Anterior cingulate cortex (tissue), 58 donors: ENCODE data around the gene ATP13A3.

Experiments used
- DNase-seq, 58 donors: peaks; one replicate each; lab custom pipeline; 2025; lab: John Stamatoyannopoulos, UW

The ATP13A3 gene

DNA sequence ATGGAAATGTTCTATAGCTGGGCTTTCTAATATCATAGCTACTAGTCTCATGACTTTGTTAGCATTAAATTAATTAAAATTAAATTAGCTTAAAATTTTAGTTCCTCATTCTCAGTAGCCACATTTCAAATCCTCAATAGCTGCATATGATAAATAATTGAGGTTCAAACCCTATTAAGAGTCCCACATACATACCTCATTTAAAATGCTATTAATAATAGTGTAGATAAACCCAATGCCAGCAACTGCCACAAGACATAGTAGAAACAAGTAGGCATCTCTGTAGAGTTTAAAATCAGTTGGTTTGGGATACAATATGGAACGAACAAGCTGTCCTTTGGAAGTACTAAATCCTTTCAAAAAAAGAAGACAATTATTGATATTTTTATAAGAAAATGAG is 39.1 kb downstream of the ATP13A3 start:
- no peak for DNase-seq

DNA sequence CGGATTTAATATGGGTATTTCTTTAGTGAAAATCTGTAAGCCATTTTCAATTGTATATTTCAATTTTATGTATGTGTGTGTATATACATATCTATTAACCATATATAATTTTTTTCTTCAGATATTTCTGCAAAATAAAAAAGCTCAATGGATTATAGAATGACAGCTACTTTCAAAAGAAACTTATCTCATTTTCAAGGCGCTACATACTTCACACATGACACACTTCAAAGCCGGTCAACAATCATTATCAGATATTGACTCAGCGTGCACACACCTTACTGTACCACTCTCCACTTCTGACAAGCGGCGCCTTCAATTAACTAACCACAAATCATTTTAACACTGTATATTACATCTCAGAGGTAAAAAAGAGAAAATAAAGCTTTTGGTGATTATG is 39.6 kb downstream of the ATP13A3 start:
- DNase-seq, result no peak

- DNase-seq, result no peak
Measured at GRCh38 chr3:194446754-194447153, 40.0 kb downstream of the ATP13A3 start.

DNA sequence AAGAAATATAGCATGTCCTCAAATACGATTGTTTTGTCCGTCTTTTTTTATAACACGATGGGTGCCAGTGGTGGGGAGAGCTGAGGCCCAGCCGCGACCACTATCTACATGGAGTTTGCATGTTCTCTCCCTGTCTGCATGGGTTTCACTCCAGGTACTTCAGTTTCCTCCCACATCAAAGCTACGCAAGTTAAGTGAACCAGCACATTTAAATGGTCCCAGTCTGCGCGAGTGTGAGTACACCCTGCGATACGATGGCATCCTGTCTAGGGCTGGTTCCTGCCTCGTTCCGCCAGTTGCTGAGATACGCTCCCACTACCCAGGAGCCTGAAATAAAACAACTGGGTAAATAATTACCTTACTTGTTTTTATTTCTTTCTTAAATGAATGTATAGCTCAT is 40.6 kb downstream of the ATP13A3 start:
- no peak for DNase-seq

DNA sequence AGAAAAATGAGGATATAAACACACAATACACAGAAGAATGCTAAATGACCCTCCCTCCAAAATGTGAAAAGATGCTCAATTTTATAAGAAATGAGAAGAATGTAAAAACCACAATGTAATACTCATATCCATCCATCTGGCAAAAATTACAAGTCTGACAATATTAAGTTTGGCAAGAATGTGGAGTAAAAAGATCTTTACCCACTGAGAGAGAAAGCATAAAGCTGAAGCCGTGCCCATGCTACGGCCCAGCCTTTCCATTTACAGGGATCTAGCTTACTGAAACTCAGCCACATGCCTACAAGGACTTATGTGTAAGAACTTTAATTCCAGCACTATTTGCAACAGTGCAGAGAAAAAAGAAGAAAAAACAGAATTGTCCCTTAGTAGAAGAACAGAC is 42.9 kb downstream of the ATP13A3 start:
- no peak for DNase-seq

GRCh38 chr3:194440756-194441155 is 46.0 kb downstream of the ATP13A3 start:
- no peak for DNase-seq

- DNase-seq, result no peak
Measured at GRCh38 chr3:194439881-194440550, 46.8 kb downstream of the ATP13A3 start.

- no peak for DNase-seq
Measured at GRCh38 chr3:194434503-194434902, 52.3 kb downstream of the ATP13A3 start.

GRCh38 chr3:194431554-194431953 is 55.2 kb downstream of the ATP13A3 start:
- DNase-seq, result no peak

- no peak for DNase-seq
Measured at GRCh38 chr3:194425399-194425798, 61.4 kb downstream of the ATP13A3 start.

DNA sequence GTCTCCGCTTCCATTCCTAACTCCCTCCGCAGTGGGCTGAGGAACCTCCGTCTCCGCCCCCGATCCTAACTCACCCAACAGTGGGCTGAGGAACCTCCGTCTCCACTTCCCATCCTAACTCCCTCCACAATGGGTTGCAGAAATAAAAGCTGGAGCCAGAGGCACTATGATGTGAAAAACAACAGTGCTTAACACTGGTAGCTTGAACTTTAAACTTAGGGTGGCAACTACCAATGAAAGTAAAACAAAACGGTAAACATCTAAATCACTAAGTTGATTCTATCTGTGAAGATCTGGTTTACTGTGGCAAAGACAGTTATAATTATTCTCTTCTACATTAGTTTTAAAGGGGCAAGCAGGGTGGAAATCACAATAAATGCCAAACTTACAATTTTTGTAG is 61.8 kb downstream of the ATP13A3 start:
- no peak for DNase-seq

GRCh38 chr3:194424373-194424772 is 62.4 kb downstream of the ATP13A3 start:
- no peak for DNase-seq

- DNase-seq, result no peak
Measured at GRCh38 chr3:194423317-194423716, 63.5 kb downstream of the ATP13A3 start.

DNA sequence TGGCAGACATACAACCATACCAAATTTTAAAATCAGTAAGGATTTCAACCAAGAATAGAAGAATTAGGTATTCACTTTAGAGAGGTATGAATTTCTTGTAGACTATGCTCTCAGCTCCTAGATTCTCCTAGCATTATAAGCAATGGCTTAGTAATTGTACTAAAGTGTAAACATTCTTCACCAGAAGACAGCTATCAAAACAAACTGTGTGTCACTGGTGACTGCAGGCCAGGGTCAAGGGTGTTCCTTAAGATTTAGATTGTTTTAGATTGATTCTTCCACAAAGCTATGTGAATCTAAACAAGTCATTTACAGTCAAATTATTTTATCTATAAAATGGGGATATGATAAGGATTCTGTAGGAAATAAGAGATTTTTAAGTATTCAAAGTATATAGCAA is 64.6 kb downstream of the ATP13A3 start:
- DNase-seq, result no peak

GRCh38 chr3:194418671-194419070 is 68.1 kb downstream of the ATP13A3 start:
- DNase-seq, result no peak

GRCh38 chr3:194407423-194407822 is 79.4 kb downstream of the ATP13A3 start:
- DNase-seq, result no peak

DNA sequence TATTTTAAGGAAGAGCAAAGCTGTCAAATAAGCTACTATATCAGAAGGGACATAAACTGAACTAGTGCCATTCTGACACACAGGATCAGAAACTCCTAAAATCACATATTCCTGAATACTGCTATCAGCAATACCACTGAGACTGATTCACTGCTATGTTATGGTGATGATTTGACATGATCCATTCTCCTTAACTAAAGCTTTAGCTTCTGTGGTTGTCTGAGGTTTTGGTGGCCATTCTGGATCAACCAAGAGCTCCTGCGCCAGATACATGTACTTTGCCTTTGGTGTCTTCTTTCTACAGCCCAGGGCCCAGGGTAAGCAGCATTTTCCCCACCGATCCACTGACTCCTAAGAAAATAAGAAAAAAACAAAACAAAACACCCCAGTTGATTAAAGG is 81.0 kb downstream of the ATP13A3 start:
- DNase-seq, result no peak

DNA sequence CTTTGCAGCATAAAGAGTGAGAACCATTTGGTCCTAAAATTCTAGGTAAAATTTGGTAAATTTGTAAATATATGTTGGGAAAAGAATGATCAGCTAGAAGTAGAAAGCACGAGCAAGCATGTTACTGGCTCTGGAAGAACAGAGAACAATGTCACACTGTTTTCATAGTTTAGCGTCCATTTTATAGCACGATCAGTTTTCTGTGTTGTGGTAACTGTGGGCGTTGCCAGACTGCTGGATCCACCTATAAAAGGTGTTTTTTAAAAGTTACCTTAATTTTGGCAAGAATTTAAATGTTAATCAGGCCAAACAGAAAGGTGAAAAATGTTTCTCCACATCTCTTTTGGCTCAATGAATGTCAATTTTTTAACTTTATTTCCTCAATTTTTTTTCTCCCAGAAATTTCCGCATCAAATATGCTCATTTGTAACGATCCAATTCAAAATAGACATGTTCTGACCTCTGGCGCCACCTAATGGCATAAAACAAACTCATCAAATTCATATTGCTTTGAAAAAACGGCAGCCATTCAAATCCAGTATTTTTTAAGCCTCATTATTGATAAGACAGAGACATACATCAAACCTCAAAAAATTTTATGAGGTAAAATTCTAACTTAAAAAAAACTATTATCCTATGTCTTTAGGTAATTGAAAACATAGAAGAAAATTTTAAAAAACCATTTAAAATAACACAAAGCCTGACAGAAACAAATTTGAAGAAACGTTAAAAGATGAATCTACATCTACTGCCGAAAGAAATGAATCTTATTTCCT is 82.2 kb downstream of the ATP13A3 start:
- peak in 7 of 58 donors; percentile 4 to 32 (median 27) for DNase-seq

DNA sequence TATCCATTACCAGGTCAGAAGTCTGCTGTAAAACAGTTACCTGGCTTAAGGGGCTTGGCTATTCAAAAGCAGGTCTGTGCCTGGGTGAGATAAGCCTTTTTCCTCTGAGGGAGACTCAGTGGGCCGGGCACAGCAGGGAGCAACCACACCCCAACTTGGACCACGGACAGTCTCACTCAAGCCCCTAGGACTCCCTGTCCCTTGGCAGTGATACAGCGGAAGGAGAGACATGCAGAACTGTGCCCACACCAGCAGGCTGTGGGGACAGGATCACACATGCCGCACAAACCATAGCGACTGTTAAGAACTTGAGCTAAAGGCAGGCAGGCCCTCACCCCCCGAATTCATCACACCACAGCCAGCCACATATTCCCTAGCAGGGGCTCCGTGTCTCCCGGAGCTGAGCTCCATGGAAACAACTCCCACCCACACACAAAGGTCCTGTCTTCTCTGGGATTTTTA is 84.9 kb downstream of the ATP13A3 start:
- DNase-seq, result no peak

- DNase-seq, result no peak
Measured at GRCh38 chr3:194401346-194401745, 85.5 kb downstream of the ATP13A3 start.

- no peak for DNase-seq
Measured at GRCh38 chr3:194399874-194400411, 86.9 kb downstream of the ATP13A3 start.

DNA sequence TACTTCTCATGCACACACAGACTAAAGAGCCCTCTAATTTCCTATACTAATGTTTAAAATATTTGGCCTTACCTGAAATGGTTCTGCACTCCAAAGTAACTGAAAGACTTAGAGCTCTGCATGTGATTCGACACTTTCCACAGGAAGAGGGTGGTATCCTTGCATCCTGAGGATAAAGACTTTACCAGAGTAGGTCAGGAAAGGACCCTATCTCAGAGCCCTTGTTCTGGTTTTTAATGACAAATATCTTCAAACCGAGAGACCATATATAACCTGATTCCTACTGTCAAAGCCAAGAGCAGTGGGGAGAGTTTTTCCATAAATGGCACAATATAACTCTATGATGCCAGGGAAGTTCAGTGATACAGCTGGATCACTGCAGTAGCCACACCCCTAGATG is 87.6 kb downstream of the ATP13A3 start, which contains the start of gene GP5:
Gene GP5 (minus strand): TSS at position 101 of the 400 bp plus-strand sequence. CDS start 984 bp downstream, outside the sequence.
- no peak for DNase-seq
